OCI-M2 (cell line): ENCODE results near the gene ZP1.

Source experiments
- DNase-seq: peaks from one replicate; lab custom pipeline; 2025; ENCODE audit not compliant: unreplicated experiment; lab: John Stamatoyannopoulos, UW

The ZP1 gene

DNA sequence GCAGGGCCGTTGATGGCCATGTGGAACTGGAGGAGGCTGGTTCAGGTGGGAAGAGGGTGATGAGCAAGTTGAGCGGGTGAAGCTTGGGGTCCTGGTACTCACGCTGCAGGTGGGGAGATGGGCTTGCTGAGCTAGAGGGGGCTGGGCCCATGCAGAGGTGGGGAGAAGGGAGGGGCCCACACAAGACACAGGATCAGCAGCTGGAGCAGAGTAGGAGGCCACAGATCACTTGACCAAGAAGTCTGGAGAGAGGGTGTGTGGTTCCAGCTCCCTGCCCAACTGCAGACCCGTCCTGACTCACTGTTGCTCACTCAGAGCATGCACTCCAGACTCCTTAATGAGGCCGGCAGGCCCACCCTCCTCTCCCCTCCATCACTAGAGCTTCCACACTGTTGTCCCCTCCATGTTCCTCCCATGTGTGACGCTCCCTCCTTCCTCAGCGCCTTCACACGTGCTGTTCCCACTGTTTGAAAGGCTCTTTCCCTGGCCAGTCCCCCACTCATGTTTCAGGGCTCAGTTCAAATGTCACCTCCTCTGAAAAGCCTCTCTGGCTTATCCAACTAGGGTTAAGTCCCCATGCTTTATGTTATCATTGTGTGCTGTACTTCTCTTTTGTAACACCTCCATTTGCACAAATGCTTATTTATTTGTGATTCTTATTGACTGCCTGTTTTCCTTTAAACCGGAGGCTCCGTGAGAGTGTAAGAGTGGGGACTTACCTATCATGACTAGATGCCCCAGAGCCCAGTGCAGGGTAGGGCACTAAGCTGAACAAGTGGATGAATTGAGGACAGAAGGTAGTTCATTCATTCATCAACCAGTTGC is 23.1 kb upstream of the ZP1 start:
- DNase-seq = no peak

DNA sequence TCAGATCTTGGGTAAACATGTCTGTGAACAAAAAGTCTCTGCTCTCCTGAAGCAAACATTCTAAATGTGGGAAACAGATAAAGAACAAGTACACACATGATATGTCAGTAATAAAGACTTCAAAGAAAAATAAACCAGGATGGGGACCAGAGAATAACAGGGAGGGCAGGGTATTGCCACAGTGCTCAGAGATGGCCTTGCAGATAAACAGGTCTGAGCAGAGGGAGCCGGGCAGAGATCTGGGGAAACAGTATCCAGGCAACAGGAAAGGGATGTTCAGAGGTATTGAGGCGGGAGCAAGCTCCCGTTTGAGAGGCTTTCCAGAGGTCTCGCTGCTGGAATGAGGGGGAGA is 22.5 kb upstream of the ZP1 start:
- no peak for DNase-seq

DNA sequence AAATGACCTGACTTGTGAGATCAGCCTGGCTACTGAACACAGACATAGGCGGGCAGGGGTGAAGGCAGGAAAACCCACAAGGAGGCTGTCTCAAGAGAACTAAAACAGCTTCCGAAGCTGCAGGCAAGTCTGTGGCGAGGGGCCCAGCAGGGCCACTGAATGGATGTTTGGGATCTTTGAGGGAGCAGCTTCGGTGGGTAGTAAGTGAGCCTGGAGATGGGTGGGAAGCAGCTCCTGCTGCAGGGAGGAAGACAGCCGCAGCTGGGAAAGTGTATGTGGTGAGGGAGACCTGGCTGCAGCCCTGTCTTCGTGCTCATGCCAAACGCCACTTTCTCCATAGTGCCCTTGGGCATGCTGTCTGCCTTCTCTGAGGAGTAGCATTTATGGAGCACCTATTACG is 22.0 kb upstream of the ZP1 start:
- no peak for DNase-seq

DNA sequence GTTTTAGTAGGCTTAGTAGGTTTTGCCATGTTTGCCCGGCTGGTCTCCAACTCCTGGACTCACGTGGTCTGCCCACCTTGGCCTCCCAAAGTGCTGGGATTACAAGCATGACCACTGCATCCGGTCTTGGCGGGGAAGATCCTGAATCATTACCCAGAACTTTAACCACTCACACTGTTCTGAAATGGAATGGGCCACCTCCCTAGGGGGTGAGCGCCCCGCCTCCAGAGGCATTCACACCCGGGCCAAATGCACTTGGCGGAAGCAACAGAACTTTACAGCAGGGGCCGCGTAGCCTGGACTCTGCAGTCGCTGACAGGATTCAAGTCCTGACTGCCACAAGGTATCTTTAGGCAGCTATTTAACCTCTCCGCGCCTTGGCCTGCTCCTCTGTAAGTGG is 20.1 kb upstream of the ZP1 start:
- DNase-seq = no peak

DNA sequence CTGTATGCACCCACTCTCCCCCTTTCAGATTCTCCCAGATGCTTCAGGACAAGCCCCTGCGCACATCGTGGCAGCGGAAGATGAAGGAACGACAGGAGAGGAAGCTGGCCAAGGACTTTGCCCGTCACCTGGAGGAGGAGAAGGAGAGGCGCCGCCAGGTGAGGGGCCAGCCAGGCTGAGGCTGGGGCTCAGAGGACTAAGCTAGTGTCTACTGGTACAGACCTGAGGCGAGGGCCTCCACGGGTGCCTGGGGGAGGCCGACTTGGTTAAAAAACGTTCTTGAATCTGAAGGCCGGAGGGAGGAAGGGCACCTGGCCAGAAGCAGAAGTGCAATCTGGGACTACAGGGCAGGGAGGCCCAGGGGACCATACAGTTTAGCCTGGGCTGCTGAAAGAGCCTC is 19.4 kb upstream of the ZP1 start:
- DNase-seq = no peak

DNA sequence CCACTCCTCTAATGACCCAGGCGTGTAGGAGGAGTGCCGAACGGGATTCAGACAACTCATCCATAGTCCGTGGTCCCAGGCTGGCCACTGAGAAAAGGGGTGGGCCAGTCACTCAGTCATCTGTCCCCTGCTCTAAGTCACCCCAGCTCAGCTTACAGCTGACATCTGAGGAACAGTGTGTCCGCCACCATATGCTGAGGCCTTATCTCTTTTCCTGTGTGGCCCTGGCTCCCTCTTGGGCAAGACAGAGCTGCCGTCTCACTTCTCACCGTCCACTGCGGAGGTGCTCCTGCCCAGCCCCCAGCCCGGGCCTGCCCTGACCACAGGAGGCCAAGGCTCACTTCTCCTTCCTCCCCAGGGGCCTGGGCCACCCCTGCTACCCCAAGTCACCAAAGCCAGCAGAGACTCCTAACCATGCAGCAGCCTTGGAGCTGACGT is 18.6 kb upstream of the ZP1 start:
- DNase-seq = no peak

DNA sequence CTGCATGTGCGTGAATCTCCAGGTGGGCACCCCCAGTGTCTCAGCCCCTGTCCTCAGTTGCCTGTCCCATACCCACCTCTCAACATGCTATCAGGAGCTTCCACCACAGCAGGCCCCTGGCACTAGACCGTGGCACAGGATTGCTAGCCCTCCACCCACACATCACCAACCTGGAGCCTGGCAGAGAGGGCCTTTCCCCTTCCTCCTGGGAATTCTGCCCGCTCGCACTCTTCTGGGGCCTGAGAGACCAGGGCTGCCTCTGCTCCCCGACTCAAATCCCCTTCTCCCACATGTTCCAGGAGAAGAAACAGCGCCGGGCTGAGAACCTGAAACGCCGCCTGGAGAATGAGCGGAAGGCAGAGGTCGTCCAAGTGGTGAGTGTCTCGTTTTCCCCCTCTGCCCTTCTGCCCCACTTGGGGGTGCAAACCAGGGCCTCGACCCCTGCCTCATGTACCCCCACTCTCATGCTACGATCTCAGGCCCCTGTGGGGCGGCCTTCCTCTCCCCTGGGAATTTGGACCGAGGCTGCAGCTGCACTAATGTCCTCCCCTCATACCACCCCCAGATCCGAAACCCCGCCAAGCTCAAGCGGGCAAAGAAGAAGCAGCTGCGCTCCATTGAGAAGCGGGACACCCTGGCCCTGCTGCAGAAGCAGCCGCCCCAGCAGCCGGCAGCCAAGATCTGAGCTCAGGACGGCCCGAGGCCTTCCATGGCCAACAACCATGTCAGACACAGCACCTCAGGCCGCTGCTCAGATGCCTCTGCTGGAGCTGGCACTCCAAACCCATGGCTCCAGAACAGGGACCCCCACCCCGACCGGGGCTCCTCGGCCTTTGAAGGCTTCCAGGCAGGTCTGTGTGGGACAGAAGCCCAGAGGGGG is 17.5 kb upstream of the ZP1 start:
- DNase-seq = no peak

DNA sequence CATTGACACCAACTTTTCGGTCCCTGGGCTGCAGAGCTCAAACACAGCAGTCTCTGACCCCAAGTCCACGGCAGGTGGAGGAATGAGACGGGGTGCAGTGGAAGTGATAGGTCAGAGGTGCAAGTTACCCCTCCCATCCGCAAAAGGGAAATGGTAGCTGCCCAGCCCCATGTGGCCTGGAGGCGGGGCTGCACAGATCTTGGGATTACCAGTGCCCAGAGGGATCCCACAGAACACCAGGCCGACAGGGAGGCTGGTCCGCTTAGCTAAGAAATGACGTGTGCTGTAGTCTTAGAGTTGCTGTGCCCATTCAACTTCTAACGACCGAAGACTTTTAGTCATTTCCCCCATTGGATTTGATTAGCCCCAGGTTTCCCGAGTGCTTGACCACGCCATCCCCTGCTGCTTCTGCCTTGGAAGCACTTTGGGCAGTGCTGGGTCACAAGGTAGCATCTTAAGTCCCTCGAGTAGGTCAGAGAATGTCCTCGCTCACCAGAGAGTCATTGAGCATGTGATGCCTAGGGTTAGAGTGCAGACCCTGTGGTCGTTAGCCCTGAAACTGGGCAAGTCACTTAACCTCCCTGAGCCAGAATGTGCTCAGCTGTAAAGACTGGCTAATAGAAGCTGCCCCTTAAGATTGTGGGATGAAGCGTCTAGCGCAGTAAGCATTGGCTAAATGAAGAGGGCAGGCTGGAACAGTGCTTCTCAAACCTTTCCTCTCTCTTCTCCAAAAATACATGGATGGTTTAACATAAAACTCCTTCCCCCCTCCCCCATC is 15.8 kb upstream of the ZP1 start:
- DNase-seq = no peak

DNA sequence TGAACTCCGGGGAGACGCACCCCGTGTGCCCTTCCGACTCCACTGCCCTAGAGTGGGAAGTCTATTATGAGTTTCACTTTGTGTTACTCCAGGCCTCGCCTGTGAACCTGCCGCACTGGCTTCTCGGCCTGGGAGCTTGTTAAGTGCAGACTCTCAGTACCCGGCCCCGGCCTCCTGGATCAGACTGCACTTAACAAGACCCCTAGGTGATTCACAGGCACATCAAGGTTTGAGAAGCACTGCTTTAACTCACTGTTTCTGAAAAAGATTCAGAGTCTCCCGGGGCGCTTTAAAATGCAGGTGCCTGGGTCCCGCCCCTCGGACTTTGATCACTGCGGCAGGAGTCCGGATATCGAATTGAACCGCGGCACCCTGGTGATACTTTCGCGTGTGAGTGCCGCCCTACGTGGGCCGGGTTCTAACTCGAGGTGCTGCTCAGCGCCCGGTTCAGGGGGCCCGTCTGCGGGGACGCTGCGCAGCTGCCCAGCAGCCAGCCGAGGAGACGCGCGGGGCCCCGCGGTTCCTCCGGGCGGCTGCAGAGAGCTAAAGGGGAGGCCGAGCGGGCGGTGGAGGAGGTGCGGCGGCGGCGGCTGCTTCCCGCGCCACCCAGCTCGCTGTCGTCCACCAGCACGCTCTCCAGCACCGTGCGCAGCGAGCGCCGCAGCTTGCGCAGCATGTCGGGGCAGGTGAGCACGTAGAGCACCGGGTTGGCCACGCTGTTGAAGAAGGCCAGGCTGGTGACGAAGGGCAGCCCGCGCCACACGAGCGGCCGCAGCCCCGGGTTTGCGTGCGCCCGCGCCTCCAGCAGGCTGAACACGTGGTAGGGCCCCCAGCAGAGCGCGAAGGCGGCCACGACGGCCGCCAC is 15.0 kb upstream of the ZP1 start:
- no peak for DNase-seq

DNA sequence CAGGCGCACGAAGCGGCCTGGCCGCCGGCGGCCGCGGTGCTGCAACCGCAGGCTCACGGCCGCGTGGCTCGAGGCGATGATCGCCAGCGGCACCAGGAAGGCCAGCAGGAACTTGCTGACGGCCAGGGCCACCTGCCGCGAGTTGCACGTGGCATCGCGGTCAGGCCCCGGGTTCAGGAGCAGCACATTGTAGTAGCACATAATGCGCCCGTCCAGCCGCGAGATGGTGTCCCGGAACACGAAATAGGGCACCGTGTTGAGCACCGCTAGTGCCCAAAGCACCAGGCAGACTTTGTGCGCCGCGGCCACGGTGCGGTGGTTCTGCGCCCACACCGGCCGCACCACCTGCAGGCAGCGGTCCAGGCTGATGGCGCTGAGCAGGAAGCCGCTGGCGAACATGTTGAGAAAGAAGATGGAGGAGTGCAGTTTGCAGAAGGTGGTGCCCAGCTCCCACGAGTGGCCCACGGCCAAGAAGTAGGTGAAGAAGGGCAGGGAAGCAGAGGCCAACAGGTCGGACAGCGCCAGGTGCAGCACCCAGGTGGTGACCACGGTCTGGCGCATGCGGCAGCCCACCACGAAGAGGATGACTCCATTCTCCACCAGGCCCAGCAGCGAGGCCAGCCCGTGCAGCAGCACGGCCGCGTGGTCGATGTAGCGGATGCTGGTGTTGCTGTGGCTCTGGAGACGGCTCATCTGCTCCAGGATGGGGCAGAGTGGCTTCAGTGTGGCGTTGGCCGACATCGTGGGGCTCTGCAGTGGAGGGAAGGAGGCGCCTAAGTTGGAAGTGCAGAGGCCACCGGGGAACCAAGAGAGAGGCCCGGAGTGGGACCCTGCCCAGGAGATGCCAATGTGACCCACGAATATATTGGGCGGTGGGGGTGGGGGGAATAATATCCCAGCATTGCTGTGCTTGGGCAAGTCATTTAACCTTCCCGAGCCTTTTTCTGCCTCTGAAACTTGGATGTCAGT is 14.1 kb upstream of the ZP1 start:
- DNase-seq = no peak

DNA sequence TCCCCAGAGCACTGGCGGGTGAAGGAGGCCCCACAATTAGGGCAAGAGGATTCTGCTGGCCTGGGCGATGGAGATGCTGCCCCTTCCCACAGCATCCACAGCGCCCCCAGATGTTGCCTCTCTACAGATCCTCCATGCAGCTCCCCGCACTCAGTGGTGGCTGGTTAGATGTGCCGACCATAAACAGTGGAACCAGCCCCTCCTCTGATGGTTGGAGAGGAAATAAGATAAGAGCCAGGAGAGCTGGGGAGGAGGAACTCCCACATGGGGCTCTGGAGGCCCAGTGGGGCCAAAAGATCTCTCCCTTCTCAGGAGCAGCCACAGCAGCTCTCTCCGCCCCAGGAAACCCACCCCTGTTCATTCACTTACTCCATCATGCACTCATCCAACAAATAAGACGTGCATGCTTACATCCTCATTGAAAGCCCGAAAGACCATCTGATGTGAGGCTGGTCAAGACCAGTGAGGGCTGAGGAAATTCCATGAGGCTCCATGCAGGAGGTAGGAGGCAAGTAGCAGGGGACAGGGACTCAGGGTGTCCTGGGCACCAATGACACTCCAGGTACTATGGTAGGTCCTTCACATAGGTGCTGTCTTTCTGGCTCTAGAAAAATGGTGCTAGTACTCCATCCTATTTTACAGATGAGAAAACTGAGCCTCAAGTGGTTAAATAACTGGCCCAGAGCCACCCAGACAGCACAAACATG is 13.0 kb upstream of the ZP1 start:
- DNase-seq = no peak

DNA sequence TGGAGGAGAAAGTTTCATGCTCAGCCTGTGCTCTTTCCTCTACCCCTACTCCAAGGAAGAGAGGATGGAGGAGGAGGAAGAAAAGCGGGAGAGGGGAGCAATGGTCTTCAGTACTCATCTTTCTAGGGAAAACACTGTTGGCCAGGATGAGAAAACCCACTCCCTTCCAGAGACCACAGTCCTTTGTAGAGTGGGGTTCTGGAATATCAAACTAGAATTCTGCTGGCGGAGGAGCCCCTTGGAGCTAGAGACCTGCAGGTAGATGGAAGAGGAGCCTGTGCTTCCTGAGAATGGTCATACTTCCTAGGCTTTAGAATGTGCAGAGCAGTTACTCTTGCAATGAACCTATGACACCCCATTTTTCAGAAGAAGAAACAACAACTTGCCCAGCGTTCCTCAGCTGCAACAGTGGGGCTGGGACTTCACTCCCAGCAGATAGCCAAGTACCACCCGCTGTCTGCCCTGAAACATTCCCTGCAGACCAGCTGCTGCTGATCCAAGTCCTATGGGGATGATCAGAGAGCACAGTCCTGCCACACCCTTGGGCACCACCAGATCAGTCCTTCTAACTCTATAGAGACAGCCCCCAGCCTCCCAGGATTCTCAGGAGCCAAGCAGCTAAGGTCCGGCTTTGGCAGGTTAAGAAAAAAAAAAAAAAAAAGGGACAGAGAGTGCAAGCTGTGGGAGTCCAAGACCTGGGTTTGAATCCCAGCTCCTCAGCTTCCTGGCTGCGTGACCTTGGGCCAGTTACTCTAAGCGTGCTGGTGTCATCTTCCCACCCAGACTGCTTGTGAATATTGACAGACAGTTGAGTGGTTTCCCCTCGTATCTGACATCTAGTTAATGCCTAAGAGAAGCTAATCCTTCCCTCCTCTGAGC is 12.3 kb upstream of the ZP1 start:
- DNase-seq = no peak

DNA sequence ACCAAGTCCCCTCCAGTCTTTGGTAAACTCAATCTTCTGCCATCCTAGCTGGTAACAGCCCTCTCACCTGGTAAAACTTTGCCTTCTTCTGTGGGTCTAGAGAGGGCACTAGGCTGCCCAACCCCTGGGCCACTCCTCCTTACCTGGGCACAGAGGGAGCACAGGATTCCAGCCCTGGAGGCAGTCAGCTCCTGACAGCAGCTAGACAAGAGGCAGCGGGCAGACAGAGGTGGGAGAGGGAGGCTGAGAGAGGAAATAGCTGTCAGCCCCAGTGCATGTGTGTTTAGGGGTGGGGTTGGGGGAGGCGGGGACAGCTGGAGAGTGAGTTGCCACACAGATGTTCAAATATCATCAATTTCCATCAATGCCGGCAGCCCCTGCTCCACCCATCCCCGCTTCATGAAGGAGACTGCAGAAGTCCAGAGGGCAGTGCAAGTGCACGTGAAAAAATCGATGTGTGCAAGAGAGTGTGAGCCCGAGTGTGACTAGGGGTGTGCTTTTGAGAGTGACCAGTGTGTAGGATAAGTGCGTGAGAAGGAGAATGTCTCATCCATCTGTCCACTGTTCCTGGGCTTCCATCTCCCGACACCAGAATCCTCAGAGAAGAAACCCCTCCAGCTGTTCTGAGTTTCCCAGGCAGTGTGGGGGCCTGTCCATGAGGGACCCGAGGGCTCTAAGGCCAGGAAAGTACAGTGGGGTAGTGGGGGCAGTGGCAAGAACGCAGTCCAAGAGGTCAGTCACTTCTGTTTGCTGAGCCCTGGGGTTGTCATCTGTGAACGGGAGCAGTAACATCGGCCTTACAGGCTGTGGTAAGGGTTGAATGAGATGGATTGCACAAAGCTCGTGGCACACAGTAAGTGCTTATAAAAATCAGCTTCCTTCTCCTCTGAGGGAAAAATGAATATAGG is 11.4 kb upstream of the ZP1 start, which contains the start of gene PTGDR2:
PTGDR2 (minus strand) TSS at position 225 of the 908 bp plus-strand sequence. CDS start 2,228 bp downstream, outside the sequence.
- DNase-seq = no peak

DNA sequence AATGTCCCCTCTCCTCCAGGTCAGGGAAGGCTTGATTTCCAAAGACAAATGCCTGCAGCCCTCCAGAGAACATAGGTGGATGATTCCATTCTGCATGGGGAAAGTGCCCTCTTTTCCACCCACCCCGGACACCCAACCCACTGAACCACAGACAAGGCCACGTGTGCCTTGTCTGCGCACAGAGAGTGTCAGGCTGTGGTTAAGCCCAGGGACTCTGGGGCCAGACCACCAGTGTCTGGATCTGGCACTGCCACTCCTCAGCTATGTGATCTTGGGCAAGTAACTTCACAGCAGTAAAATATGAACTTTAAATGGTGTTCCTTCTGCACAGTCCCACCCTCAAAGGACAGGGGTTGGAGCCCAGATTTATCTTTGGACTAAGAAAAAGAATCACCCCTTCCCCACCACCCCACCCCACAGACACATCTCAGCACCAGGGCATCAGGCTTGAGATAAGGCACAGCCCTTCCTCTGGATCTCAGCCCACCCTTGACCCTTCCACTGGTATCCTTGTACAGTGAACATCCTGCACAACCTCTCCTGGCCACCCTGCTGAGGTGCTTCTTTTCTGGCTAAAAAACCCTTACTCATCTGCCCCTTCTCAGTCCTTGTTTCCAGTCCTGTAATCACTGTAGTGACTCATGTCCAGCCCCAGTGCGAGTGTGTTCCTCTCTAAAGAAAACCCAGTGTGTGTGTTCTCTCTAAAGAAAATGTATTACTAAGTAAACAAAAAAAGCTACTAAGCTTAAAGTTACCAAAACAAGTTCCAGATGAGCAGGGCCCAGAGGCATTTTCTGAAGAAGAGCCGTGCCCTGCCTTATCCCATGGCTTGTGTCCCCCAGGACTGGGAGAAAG is 9.7 kb upstream of the ZP1 start:
- no peak for DNase-seq

DNA sequence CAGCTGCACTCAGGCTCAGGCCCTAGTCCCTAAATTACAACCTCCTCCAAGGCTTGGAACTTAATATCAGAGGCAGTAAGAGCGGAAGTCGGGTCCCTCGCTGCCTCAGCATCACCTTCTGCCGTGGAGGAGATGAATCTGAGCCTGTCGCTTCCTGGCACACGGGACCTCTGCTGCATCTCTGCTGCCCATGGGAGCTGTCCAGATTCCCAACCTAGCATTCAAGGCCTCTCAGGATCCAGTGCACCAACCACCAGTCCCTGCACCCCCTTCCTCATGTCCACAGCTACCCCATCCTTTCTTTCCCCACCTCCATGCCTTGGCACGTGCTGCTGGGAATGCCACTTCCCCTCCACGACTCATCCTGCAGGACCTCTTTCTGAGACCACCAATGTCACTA is 9.1 kb upstream of the ZP1 start:
- DNase-seq = no peak
